Fibroblast of lung (primary cell): Measurements from ENCODE around the gene EPSTI1. TPM values are rescaled to one million over a fixed set of nuclear protein-coding genes. Genes with fewer than 3 reads are reported as not detected.

Experiments used
- DNase-seq, 2 donors: peaks; one replicate each; pipeline versions ENCODE4 v3.0.0 to v3.0.0-alpha.2; 2010; ENCODE audit warnings: low read depth in 2 of 2
- H2AFZ ChIP-seq: 2 replicates; pipeline ENCODE4 v1.5.1; 2012; ENCODE audit warnings: low read length, control low read depth, inconsistent platforms
- H3K27ac ChIP-seq: 2 replicates; pipeline ENCODE4 v1.5.1; 2011; ENCODE audit warnings: low read length, control low read depth; ENCODE audit not compliant: insufficient read depth
- H3K27me3 ChIP-seq: 2 replicates; pipeline ENCODE4 v1.5.1; 2011; ENCODE audit warnings: mild to moderate bottlenecking, low read length; ENCODE audit not compliant: control insufficient read depth, insufficient read depth
- H3K36me3 ChIP-seq: 2 replicates; pipeline ENCODE4 v1.5.1; 2011; ENCODE audit warnings: low read length; ENCODE audit not compliant: control insufficient read depth, insufficient read depth
- H3K4me1 ChIP-seq: 2 replicates; pipeline ENCODE4 v1.5.1; 2011; ENCODE audit warnings: low read length; ENCODE audit not compliant: control insufficient read depth, insufficient read depth; ENCODE audit errors: extremely low read depth
- H3K4me2 ChIP-seq: 2 replicates; pipeline ENCODE4 v1.5.1; 2011; ENCODE audit warnings: low read length, control low read depth; ENCODE audit not compliant: insufficient read depth; ENCODE audit errors: extremely low read depth
- H3K4me3 ChIP-seq, 4 experiments: fragments of 200-600 bp in 1 of 4; sonication (generic) in 1 of 4; replicated peaks in 1 of 4; 2 replicates each; pipeline ENCODE4 v1.5.1; 2011 to 2016; ENCODE audit warnings: low read length in 4 of 4, low read depth in 3 of 4, mild to moderate bottlenecking in 3 of 4, control low read depth in 2 of 4, inconsistent platforms in 1 of 4, mixed read lengths in 1 of 4; ENCODE audit not compliant: insufficient read depth in 1 of 4; ENCODE audit errors: control extremely low read depth in 1 of 4
- H3K79me2 ChIP-seq: 2 replicates; pipeline ENCODE4 v1.5.1; 2012; ENCODE audit warnings: mild to moderate bottlenecking, low read length, inconsistent platforms; ENCODE audit not compliant: control insufficient read depth, insufficient read depth
- H3K9ac ChIP-seq: 2 replicates; pipeline ENCODE4 v1.5.1; 2011; ENCODE audit warnings: mild to moderate bottlenecking, low read length, control low read depth; ENCODE audit not compliant: insufficient read depth
- H3K9me3 ChIP-seq: 2 replicates; pipeline ENCODE4 v1.5.1; 2012; ENCODE audit warnings: low read depth, low read length; ENCODE audit not compliant: control insufficient read depth, insufficient read depth
- H4K20me1 ChIP-seq: 2 replicates; pipeline ENCODE4 v1.5.1; 2011; ENCODE audit warnings: low read length; ENCODE audit not compliant: control insufficient read depth, insufficient read depth; ENCODE audit errors: extremely low read depth
- EZH2 ChIP-seq: IDR thresholded peaks from 2 replicates; pipeline ENCODE4 v1.5.1; 2012; ENCODE audit warnings: low read length, control low read depth, mild to moderate bottlenecking; ENCODE audit errors: missing control alignments
- polyA plus RNA-seq, 2 donors: library from polyadenylated mRNA; depleted of rRNA in 1 of 2; stranded (reverse) in 1 of 2; unstranded in 1 of 2; fragments of >200 nt; gene quantifications; 2 replicates each; pipeline ENCODE4 v1.2.1, GENCODE V29; 2011 to 2012; ENCODE audit warnings: missing spikeins in 1 of 2
- total RNA-seq: library from RNA; depleted of rRNA; stranded (reverse); fragments of >200 nt; gene quantifications from 2 replicates; pipeline ENCODE4 v1.2.1, GENCODE V29; 2014
- TF ChIP-seq, protein P1 (sequence below), 2 donors: IDR thresholded peaks in 1 of 2; conservative IDR thresholded peaks in 1 of 2; 1 replicate in 1 of 2; 2 replicates in 1 of 2; pipeline ENCODE4 v1.5.1; 2011 to 2012; ENCODE audit warnings: low read length in 2 of 2, control low read depth in 1 of 2, inconsistent platforms in 1 of 2, low read depth in 1 of 2, mild to moderate bottlenecking in 1 of 2

EPSTI1 gene
- total and polyA plus RNA-seq, 2 donors (not counting 1 experiment from before 2014, with no cell fraction given) = 5.6 to 10.9 TPM

GRCh38 chr13:42876887-42877545 lies 115.0 kb downstream of the EPSTI1 start:
- no peaks in the 10 kb centered on the region for H3K9me3 ChIP-seq
- peak; percentile 49 to 71 for DNase-seq
- H3K79me2 ChIP-seq = no peaks in the 10 kb centered on the region
- H3K4me3 ChIP-seq = no peak overlapping the region
- no peaks in the 10 kb centered on the region for H4K20me1 ChIP-seq
- no peaks in the 10 kb centered on the region for H3K27me3 ChIP-seq
- no peak overlapping the region for H3K27ac ChIP-seq
- H2AFZ ChIP-seq = no peak overlapping the region
- H3K9ac ChIP-seq = no peak overlapping the region
- H3K36me3 ChIP-seq = no peaks in the 10 kb centered on the region
- no peaks in the 10 kb centered on the region for H3K4me1 ChIP-seq
- TF ChIP-seq, protein P1, sequence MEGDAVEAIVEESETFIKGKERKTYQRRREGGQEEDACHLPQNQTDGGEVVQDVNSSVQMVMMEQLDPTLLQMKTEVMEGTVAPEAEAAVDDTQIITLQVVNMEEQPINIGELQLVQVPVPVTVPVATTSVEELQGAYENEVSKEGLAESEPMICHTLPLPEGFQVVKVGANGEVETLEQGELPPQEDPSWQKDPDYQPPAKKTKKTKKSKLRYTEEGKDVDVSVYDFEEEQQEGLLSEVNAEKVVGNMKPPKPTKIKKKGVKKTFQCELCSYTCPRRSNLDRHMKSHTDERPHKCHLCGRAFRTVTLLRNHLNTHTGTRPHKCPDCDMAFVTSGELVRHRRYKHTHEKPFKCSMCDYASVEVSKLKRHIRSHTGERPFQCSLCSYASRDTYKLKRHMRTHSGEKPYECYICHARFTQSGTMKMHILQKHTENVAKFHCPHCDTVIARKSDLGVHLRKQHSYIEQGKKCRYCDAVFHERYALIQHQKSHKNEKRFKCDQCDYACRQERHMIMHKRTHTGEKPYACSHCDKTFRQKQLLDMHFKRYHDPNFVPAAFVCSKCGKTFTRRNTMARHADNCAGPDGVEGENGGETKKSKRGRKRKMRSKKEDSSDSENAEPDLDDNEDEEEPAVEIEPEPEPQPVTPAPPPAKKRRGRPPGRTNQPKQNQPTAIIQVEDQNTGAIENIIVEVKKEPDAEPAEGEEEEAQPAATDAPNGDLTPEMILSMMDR (conservative IDR thresholded peaks at IDR 0.05 in 1 of 2, IDR thresholded peaks at IDR 0.05 in 1 of 2; ENCODE audit: low read depth in 1 of 2, low read length in 2 of 2) = no peak
- TF ChIP-seq EZH2 = no peak
- no peak overlapping the region for H3K4me2 ChIP-seq

GRCh38 chr13:42876270-42876714 lies 115.7 kb downstream of the EPSTI1 start:
- Histone ChIP-seq H3K27ac (no peak overlapping the region), H4K20me1 (no peaks in the 10 kb centered on the region), H3K4me3 (no peak overlapping the region), H3K4me1 (no peaks in the 10 kb centered on the region), H2AFZ (no peak overlapping the region), H3K4me2 (peak overlapping the region; percentile 15), H3K27me3 (no peaks in the 10 kb centered on the region), H3K79me2 (no peaks in the 10 kb centered on the region), H3K9me3 (no peaks in the 10 kb centered on the region), H3K36me3 (no peaks in the 10 kb centered on the region), H3K9ac (no peak overlapping the region)
- no peak for TF ChIP-seq EZH2
- TF ChIP-seq, protein P1 (conservative IDR thresholded peaks at IDR 0.05 in 1 of 2, IDR thresholded peaks at IDR 0.05 in 1 of 2; ENCODE audit: low read depth in 1 of 2, low read length in 2 of 2) = no peak
- no peak for DNase-seq

DNA sequence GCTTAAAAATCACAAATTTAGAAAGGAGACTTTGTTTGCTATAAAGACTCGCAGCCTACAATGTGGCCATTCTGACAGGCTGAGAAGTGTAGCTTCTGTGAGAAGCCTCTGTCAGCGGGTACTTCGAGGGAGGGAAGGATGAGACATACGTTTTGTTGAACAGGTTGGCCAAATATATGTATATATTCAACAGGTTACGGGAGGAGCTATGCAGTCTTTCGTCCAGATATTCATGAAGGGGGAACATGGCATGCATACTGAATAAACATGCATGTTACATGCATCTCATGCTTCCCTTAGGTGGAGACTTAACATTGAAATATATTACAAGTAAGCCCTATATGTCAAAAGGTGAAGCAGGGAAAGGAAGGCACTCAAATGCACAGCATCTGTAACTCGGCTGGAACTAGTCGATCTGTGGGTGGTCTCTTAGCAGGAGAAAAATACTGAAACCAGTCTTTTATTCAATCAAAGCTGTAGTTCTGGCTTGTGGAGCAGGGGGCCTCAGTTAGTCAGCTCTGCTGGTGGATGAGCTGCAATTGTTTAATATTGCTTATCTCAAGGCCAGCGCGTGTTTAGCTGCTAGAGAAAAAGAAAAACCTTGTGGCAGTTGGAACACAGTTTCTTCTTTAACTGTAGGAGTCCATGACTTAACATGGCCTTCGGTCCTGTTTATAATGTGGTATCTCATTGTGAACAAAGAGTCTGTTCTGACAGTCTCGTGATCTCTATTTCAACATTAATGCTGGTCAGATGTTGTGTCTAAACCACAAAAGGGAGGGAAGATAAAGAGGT lies 116.4 kb downstream of the EPSTI1 start:
- H3K36me3 ChIP-seq = no peaks in the 10 kb centered on the region
- H3K4me2 ChIP-seq = peak overlapping the region; percentile 15
- H3K27me3 ChIP-seq = no peaks in the 10 kb centered on the region
- peak in 1 of 2 donors; percentile 69 for DNase-seq
- H3K9me3 ChIP-seq = no peaks in the 10 kb centered on the region
- no peak overlapping the region for H2AFZ ChIP-seq
- H3K27ac ChIP-seq = no peak overlapping the region
- no peak overlapping the region for H3K4me3 ChIP-seq
- TF ChIP-seq EZH2 = no peak
- TF ChIP-seq, protein P1 (conservative IDR thresholded peaks at IDR 0.05 in 1 of 2, IDR thresholded peaks at IDR 0.05 in 1 of 2; ENCODE audit: low read depth in 1 of 2, low read length in 2 of 2) = peak; percentile 36 to 58
- H3K4me1 ChIP-seq = no peaks in the 10 kb centered on the region
- no peaks in the 10 kb centered on the region for H3K79me2 ChIP-seq
- H3K9ac ChIP-seq = no peak overlapping the region
- H4K20me1 ChIP-seq = no peaks in the 10 kb centered on the region
